ENCODE measurements around the gene C4orf36.

C4orf36 gene

DNA sequence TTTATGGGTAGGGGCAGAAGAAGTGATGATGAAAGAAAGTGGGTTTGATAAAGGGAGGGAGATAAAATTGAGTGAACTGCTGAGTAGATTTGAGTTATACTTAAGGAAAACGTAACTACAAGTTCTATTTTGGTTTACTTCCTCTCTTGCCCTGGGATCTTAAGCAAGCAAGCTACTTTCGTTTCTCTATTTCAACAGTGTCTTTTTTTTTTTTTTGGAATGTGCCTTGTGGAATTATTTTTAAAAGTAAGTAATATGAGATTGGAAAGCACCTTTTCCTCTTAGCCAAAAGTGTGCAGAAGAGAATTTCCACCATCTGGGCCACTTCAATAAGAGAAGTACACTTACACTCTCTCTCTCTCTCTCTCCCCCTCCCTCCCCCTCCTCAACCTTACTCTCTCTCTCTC lies 16.0 kb upstream of the C4orf36 start:
- POLR2A ChIA-PET, result no interaction called here
- CTCF ChIA-PET, result interaction anchor here (1.6 to 5.8 kb wide), 4 partner anchors 13 to 412 kb away, joined by 6 to 54 read pairs (median 7); no protein-coding TSS in a partner anchor
- TF ChIP-seq, protein P1, sequence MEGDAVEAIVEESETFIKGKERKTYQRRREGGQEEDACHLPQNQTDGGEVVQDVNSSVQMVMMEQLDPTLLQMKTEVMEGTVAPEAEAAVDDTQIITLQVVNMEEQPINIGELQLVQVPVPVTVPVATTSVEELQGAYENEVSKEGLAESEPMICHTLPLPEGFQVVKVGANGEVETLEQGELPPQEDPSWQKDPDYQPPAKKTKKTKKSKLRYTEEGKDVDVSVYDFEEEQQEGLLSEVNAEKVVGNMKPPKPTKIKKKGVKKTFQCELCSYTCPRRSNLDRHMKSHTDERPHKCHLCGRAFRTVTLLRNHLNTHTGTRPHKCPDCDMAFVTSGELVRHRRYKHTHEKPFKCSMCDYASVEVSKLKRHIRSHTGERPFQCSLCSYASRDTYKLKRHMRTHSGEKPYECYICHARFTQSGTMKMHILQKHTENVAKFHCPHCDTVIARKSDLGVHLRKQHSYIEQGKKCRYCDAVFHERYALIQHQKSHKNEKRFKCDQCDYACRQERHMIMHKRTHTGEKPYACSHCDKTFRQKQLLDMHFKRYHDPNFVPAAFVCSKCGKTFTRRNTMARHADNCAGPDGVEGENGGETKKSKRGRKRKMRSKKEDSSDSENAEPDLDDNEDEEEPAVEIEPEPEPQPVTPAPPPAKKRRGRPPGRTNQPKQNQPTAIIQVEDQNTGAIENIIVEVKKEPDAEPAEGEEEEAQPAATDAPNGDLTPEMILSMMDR (IDR thresholded peaks at IDR 0.05; ENCODE audit: control extremely low read depth, extremely low read depth, low read depth, missing control alignments), result no peak
- DNase-seq (ENCODE audit: extremely low spot score), result no peak

DNA sequence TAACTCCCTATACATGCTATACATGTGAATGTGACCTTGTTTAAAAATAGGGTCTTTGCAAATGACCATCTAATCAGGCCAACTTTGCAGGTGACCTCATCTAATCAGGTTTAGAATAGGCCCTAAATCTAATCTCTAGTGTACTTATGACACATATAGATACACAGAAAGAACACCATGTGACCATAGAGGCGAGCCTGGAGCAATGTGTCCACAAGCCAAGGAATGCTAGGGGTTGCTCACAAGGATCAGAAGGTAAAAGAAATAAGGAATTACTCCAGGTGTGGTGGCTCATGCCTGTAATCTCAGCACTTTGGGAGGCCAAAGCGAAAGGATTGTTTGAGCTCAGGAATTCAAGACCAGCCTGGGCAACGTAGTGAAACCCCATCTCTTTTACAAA lies 9.6 kb upstream of the C4orf36 start:
- CTCF ChIA-PET, result interaction anchor here (1.1 to 2.0 kb wide), 3 partner anchors 113 to 406 kb away, joined by 3 to 6 read pairs (median 4); no protein-coding TSS in a partner anchor
- TF ChIP-seq, protein P1 (IDR thresholded peaks at IDR 0.05; ENCODE audit: control extremely low read depth, extremely low read depth, low read depth, missing control alignments), result no peak
- DNase-seq (ENCODE audit: extremely low spot score), result no peak
- POLR2A ChIA-PET, result no interaction called here

DNA sequence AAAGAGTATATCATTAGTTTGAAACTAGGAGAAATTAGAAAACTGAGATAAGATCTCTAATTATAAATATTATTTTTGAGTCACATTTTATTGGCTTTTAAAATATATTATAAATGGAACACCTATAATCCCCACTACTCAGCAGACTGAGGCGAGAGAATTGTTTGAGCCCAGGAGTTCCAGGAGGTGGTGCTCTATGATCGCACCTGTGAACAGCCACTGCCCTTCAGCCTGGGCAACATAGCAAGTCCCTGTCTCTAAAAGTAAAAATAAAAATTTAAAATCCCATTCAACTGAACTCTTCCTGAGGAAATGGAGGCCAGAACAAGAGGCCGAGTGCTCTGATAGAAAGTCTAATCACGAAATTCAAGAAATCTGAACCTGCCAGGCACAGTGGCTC lies 6.3 kb upstream of the C4orf36 start:
- CTCF ChIA-PET, result interaction anchor here (1.2 to 2.7 kb wide), 2 partner anchors 400 to 402 kb away, joined by 10 to 16 read pairs; no protein-coding TSS in a partner anchor
- TF ChIP-seq, protein P1 (IDR thresholded peaks at IDR 0.05; ENCODE audit: control extremely low read depth, extremely low read depth, low read depth, missing control alignments), result peak; percentile 31
- POLR2A ChIA-PET, result no interaction called here
- no peak for DNase-seq (ENCODE audit: extremely low spot score)

DNA sequence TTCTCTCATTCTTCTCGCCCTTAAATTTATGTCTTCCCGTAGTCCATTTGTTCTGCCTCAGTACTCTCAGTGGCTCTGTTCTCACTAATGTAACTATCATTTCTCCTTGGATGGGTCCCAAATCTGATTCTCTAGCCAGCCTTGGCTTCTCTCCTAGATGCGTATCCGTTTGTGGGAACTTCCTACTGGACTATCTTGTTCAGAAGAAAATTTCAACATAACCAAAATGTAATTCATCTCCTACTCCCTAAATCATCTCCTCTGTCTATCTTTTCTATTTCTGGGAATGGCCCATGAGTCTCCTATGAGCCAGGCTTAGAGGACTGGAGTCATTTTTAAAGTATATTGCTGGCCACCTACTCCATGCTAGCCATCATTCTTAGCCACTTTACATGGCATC lies 4.4 kb upstream of the C4orf36 start:
- CTCF ChIA-PET, result interaction anchor here (0.7 to 2.5 kb wide), 6 partner anchors 197 to 402 kb away, joined by 3 to 38 read pairs (median 4); no protein-coding TSS in a partner anchor

DNA sequence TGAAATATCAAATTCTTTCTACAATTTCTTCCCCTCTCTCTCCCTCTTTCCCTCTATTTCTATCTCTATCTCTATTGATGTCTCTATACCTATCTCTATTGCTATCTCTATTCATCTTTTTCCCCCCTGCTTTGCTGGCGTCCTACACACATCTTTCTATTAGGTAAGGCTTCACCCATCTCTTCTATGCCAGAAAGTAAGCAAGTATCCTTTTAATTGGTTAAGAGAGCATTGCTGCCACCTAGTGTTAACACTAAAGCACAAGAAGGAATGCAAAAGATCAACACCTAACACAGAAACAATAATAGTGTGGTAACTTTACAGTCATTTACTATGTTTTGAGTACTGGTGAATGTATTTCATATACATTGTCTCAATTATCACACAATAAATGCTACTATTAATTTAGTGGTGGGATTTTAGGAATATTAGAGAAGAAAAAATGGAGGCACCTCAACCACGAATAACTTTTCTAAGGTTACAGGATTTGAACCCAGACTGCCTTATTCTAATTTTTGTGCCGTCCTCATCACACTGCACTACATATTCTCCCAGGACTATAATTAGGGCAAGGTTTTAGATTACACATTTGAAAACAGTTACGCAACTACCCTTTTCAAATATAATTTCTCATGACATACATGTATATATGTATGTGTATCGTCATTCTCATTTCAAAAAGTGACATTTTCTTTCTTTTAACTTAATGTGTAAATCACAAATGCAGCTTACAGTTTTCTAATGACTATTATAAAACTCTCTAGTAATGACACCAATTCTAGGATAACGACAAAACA lies 3.7 kb upstream of the C4orf36 start:
- POLR2A ChIA-PET, result no interaction called here

More for the DNA sequence above, 4.4 kb upstream of the C4orf36 start:
- no peak for DNase-seq (ENCODE audit: extremely low spot score)
- POLR2A ChIA-PET, result no interaction called here
- TF ChIP-seq, protein P1 (IDR thresholded peaks at IDR 0.05; ENCODE audit: control extremely low read depth, extremely low read depth, low read depth, missing control alignments), result no peak

DNA sequence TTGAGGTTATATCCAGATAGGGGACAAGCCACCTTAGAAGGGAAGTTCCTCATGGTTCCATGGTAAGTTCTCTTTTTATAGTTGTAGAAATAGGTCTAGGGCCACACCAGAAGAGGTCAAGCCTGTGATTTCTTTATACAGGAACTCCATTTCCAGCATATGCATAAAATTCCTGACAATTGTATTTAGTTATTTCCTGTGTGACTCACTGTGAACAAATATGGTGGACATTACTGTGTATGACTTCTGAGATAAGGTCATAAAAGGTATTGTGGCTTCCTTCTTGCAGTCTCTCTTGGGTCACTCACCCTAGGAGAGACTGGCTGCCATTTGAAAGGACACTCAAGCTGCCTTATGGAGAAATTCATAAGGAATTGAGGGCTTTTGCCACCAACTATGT lies 2.2 kb upstream of the C4orf36 start:
- CTCF ChIA-PET, result interaction anchor here (1.0 to 8.9 kb wide), 7 partner anchors 12 to 396 kb away, joined by 3 to 131 read pairs (median 4); no protein-coding TSS in a partner anchor
- POLR2A ChIA-PET, result interaction anchor here (0.6 kb wide), 1 partner anchor 18 kb away, joined by 4 read pairs; no protein-coding TSS in a partner anchor
- DNase-seq (ENCODE audit: extremely low spot score), result no peak
- TF ChIP-seq, protein P1 (IDR thresholded peaks at IDR 0.05; ENCODE audit: control extremely low read depth, extremely low read depth, low read depth, missing control alignments), result no peak

More for the DNA sequence above, 3.7 kb upstream of the C4orf36 start:
- CTCF ChIA-PET, result interaction anchor here (1.0 to 8.9 kb wide), 6 partner anchors 13 to 401 kb away, joined by 4 to 131 read pairs (median 6); no protein-coding TSS in a partner anchor
- TF ChIP-seq, protein P1 (IDR thresholded peaks at IDR 0.05; ENCODE audit: control extremely low read depth, extremely low read depth, low read depth, missing control alignments), result peak; percentile 60
- peak; percentile 60 for DNase-seq (ENCODE audit: extremely low spot score)

Data from GM10248 (cell line).